Neural crest cell (in vitro differentiated cells): Measurements from ENCODE around the gene SFMBT1. TPM values are rescaled to one million over a fixed set of nuclear protein-coding genes. Genes with fewer than 3 reads are reported as not detected.

ENCODE experiments used
- DNase-seq: peaks from one replicate; pipeline ENCODE4 v3.0.0; 2021; ENCODE audit warnings: low read depth, mixed read lengths, low spot score
- H3K27ac Mint-ChIP-seq: one replicate; pipeline ENCODE4 v1.8.0; 2021; ENCODE audit warnings: mild to moderate bottlenecking, mixed read lengths; ENCODE audit not compliant: unreplicated experiment
- H3K27me3 Mint-ChIP-seq: 2 replicates; pipeline ENCODE4 v1.8.0; 2021; ENCODE audit warnings: low read depth, mild to moderate bottlenecking, mixed read lengths
- H3K36me3 Mint-ChIP-seq: 2 replicates; pipeline ENCODE4 v1.8.0; 2021; ENCODE audit warnings: low read depth, mild to moderate bottlenecking, mixed read lengths
- H3K4me1 Mint-ChIP-seq: 2 replicates; pipeline ENCODE4 v1.8.0; 2021; ENCODE audit warnings: mixed read lengths
- H3K4me3 Mint-ChIP-seq: one replicate; pipeline ENCODE4 v1.8.0; 2021; ENCODE audit warnings: mild to moderate bottlenecking, mixed read lengths
- H3K9me3 Mint-ChIP-seq: 2 replicates; pipeline ENCODE4 v1.8.0; 2021; ENCODE audit warnings: mixed read lengths
- total RNA-seq: library from RNA; stranded (reverse); gene quantifications from 2 replicates; pipeline ENCODE4 v1.2.1, GENCODE V29; 2021
- TF ChIP-seq, protein P1 (sequence below): fragments of 200-600 bp; sonication (generic); conservative IDR thresholded peaks from 2 replicates; pipeline ENCODE4 v1.5.0; 2021; ENCODE audit warnings: antibody characterized with exemption, mild to moderate bottlenecking

Gene SFMBT1
- total RNA-seq, 1 donor from 2014 or later = 19.8 TPM

DNA sequence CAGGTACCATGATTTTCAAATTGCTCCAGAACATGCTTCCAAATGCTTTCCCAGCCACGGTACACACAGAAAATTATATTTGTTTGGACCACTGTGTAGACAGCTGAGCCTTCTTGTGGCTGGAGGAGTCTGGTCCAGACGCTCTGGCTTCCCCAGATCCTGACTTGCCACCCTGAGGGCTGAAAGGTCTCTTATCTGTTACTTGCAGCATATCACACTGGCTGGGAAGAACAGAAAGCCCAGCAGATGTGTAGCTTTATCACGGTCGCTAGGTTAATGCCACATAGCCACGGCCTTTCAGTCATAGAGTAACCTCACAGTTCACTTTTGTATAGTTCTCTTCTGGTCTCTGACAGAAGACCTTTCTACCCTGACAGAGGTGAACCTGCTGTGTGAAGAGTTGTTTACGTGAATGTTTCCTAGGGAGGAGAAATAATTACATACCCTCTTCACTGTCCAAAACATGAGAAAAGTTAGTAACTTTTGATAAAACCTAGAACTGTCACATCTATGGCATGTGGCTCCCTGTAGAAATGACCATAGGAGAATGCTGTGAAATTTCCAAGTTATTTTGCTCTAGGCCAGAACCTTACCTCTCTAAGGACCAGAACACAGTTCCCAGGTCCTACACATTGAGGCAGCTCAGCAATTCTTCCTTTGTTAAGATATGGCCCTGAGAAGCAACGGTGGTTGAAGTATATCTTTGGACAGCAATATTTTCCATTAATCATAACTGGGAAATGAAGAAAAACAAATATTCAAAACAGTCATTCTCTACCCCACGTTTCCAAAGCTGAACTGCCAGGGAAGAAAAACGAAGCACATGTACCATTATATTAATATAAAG lies 132.8 kb downstream of the SFMBT1 start:
- H3K9me3 Mint-ChIP-seq = no peaks in the 10 kb centered on the region
- H3K27ac Mint-ChIP-seq = no peak overlapping the region
- DNase-seq = no peak
- TF ChIP-seq, protein P1, sequence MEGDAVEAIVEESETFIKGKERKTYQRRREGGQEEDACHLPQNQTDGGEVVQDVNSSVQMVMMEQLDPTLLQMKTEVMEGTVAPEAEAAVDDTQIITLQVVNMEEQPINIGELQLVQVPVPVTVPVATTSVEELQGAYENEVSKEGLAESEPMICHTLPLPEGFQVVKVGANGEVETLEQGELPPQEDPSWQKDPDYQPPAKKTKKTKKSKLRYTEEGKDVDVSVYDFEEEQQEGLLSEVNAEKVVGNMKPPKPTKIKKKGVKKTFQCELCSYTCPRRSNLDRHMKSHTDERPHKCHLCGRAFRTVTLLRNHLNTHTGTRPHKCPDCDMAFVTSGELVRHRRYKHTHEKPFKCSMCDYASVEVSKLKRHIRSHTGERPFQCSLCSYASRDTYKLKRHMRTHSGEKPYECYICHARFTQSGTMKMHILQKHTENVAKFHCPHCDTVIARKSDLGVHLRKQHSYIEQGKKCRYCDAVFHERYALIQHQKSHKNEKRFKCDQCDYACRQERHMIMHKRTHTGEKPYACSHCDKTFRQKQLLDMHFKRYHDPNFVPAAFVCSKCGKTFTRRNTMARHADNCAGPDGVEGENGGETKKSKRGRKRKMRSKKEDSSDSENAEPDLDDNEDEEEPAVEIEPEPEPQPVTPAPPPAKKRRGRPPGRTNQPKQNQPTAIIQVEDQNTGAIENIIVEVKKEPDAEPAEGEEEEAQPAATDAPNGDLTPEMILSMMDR = no peak
- H3K4me1 Mint-ChIP-seq = no peaks in the 10 kb centered on the region
- peaks cover 2% of the 10 kb centered on the region for H3K36me3 Mint-ChIP-seq
- no peak overlapping the region for H3K4me3 Mint-ChIP-seq
- no peaks in the 10 kb centered on the region for H3K27me3 Mint-ChIP-seq

DNA sequence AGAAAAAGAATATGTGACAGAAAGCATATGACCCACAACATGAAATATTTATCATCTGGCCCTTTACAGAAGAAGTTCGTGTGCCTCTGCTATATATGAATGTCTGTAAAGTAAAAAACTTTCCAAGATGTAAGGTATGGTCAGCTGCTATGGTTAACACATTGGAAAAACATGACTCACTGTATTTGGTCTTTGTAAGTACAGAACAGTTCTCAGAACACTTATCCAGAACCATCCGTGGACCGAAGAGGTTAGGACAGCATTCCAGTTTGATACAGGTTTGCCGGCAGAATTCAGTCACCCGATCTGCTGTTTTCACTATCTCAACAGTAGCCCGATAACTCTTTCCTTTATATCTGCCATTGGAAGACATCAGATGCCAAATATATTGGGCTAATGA lies 135.1 kb downstream of the SFMBT1 start:
- H3K4me3 Mint-ChIP-seq = no peak overlapping the region
- no peak overlapping the region for H3K27ac Mint-ChIP-seq

DNA sequence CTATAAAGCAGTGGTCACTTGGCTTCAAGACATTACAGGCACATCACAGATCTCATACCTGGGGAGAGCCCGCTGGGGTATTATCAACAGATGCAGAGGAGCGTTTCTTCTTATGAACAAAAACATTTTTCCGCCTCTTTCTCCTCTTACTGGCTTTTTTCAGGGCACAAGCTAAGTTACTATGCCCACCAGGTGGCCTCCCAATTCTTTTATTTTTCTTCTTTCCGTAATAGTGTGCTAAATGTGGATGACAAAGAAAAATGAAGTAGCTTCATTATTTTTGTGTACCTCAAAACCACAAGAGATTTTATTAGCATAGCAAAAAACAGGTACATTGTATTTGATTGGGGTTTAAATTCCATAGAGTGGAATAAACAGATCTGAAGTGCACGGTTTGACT lies 138.4 kb downstream of the SFMBT1 start:
- no peak for DNase-seq
- Mint-ChIP-seq H3K4me3 (no peak overlapping the region), H3K36me3 (no peaks in the 10 kb centered on the region), H3K4me1 (no peaks in the 10 kb centered on the region), H3K27ac (no peak overlapping the region), H3K9me3 (no peaks in the 10 kb centered on the region), H3K27me3 (no peaks in the 10 kb centered on the region)
- TF ChIP-seq, protein P1 = no peak

More for the DNA sequence above, 135.1 kb downstream of the SFMBT1 start:
- Mint-ChIP-seq H3K27me3 (no peaks in the 10 kb centered on the region), H3K36me3 (no peaks in the 10 kb centered on the region), H3K4me1 (no peaks in the 10 kb centered on the region), H3K9me3 (no peaks in the 10 kb centered on the region)
- TF ChIP-seq, protein P1 = no peak
- DNase-seq = no peak

DNA sequence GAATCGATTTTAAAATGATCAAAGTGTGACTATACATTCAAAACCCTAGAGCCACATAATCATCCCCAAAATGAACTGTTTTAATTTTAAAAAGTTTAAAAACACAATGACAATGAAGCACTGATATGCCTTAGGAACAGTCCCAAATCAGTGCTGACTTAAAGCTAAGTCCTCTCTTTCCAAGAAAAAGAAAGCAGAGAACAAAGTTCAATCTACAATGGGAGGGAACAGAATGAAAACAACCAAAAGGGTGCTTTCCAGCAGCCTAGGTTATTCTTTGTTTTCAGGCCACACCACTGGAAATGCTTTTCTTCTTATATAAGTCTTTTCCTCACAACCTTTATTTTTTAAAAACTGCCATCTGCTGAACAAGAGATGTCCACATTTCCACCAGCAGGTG lies 141.3 kb downstream of the SFMBT1 start:
- Mint-ChIP-seq H3K4me1 (no peaks in the 10 kb centered on the region), H3K27ac (no peak overlapping the region), H3K36me3 (no peaks in the 10 kb centered on the region), H3K27me3 (no peaks in the 10 kb centered on the region), H3K9me3 (no peaks in the 10 kb centered on the region), H3K4me3 (no peak overlapping the region)
- TF ChIP-seq, protein P1 = no peak
- no peak for DNase-seq

DNA sequence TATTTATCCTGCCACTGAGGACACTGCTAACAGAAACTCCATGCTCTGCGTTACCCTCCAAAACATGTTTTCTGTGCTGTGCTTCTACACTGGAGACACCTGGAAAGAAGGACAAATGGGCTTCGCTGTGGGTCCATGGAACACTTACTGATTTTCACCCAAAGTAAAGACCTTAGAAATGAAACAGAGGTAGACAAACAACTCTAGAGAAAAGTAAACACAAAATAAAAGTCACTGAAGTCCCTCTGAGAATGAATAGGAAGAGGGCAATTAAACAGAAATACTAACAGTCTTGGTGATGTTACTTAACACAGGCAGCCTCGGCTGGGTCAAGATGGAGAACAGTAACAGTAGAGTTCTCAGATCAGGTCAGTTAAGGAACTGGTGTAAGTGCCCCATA lies 141.9 kb downstream of the SFMBT1 start:
- Mint-ChIP-seq H3K4me3 (no peak overlapping the region), H3K27ac (no peak overlapping the region), H3K9me3 (no peaks in the 10 kb centered on the region), H3K36me3 (no peaks in the 10 kb centered on the region), H3K4me1 (no peaks in the 10 kb centered on the region), H3K27me3 (no peaks in the 10 kb centered on the region)
- DNase-seq = no peak
- TF ChIP-seq, protein P1 = no peak
